Measurements from ENCODE around the gene CYREN. TPM values are rescaled to one million over a fixed set of nuclear protein-coding genes. Genes with fewer than 3 reads are reported as not detected.
"Not testable (repeated sequence)": the region's sequence is repeated elsewhere in the genome, so short reads cannot be mapped to it uniquely, and the experiment has no call there.

CYREN gene
- total RNA-seq, 1 donor from 2014 or later = 42.2 TPM

DNA sequence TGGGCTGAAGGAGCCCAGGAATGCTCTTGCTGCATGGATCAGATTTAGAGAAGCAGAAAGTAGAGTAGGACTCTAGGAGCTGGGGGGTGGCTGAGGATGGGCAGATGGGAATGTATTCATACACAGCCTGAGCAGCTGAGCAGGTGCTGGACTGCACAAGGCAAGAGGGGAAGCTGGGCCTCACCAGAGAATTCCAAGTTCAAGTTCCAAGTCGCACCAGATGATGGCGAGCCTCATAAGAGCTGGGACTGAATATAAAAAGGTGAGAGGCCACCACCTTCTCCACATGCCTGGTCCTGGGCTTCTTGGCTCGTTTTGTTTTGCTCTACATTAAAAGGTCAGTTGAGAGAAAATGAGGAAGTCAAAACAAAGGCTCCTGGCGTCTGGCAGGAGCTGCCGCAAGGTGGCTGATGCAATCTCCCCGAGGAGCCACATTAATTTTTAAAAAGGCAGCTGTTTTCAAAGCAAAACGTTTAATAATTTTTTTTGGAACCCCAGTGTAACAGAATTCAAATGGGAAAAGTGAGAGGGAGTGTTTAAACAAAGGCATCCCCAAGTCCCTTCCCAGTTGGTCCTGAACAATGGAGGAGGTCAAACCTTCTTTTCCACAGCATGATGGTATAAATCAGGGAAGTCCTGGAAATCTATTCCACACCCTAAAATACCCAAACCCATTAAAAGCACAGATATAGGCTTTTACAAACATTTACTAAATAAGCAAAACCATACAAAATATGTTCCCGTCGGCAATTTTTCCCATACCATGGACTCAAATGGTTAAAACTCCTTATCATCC, 9.5 kb downstream of the CYREN start:
- intact Hi-C loops (cut with micrococcal nuclease) = loop anchor here (1.0 kb wide), 2 partner anchors 8 to 13 kb away; partner anchors contain the start of gene TMEM140

GRCh38 chr7:135160098-135160857, 10.2 kb downstream of the CYREN start:
- intact Hi-C loops (cut with micrococcal nuclease) = loop anchor here (1.0 kb wide), 2 partner anchors 9 to 12 kb away; partner anchors contain the start of gene TMEM140

- intact Hi-C loops (cut with micrococcal nuclease) = loop anchor here (1.0 kb wide), 2 partner anchors 10 to 11 kb away; partner anchors contain the start of gene TMEM140
Measured at GRCh38 chr7:135159359-135160085, 11.0 kb downstream of the CYREN start.

DNA sequence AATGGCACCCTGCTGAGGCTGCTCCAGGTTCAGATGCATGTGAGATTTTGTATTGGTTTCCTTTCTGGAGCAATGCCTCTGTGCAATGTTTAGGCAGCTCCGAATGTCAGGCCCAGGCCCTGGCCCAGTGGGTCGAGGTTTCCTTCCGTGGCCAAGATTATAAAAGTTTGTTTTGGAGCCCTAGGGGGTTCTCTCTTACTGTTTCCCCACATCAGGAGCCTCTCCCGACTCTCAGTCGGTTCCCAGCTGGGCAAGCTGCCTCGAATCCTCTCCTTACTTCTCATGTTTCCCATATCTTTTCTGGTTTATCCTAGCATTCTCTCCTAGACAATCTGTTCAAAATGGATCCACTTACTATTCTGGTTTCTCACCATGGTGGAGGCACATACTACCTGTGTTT, 11.6 kb downstream of the CYREN start:
- intact Hi-C loops (cut with micrococcal nuclease) = no loop called here

GRCh38 chr7:135158141-135158655, 12.3 kb downstream of the CYREN start:
- intact Hi-C loops (cut with micrococcal nuclease) = no loop called here

DNA sequence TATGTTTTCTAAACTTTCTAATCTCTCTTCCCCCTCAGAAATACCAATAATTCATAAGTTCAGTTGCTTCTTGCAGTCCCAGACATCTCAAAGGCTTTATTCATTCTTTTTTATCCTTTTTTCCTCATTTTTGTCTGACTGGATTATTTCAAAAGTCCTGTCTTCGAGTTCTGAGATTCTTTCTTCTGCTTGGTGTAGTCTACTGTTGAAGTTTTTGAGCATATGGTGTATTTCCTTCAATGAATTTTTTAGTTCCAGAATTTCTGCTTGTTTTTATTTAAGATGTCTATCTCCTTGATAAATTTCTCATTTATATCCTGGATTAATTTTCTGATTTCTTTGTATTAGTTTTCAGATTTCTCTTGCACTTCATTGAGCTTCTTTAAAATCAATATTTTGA, 14.2 kb downstream of the CYREN start:
- intact Hi-C loops (cut with micrococcal nuclease) = no loop called here

- intact Hi-C loops (cut with micrococcal nuclease) = no loop called here
Measured at GRCh38 chr7:135154734-135155133, 15.8 kb downstream of the CYREN start.

DNA sequence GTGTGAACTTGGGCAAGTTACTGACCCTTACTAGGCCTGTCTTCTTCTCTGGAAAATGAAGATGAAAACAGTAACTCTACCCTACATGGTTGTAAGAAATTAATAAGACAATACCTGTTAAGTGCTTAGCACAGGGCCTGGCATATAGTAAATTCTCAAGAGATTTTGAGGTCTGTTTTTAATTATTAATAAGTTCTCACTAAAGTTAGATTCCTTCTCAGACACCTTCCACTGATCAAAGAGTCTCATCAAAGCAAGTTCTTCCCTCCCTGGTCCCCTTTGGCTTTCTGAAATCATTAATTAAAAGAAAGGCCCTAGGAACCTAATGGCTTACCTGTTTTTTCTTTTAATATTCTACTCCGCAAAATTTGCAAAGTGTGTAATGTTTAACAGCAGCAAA, 18.1 kb downstream of the CYREN start:
- intact Hi-C loops (cut with micrococcal nuclease) = no loop called here

DNA sequence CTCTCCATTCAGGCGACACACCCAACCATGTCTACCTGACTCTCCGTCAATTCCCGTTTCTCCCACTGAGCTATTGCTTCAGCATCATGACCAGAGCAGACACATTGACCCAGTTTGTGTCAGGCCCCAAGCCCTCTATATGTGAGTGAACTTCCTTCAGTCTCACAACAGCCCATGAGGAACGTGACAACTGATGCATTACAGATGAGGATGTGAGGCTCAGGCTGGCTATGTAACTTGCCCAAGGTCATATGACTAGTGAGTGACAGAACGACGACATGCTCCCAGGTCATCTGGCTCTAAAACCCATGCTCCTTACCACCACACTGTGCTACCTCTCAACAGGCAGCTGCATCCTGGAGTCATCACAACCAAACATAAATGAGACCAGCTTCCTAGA, 19.0 kb downstream of the CYREN start:
- intact Hi-C loops (cut with micrococcal nuclease) = no loop called here

DNA sequence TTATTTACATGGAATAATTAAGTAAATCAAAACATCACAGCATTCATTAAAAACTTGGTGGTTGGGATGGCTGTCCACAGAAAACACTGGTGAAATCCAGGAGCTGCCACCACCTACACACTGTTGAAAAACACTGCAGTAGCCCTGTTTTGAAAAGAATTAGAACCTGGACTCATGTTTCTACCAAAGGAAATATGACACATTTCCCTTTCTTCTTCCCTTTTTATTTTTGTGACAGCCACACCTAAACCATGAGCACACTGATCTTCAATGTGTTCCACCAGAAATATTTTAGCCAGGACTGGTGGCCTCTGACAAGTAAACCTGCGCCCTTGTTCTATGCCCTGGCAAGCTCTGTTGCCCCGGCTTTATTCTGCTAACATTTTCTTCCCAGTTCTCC, 19.4 kb downstream of the CYREN start:
- intact Hi-C loops (cut with micrococcal nuclease) = no loop called here

DNA sequence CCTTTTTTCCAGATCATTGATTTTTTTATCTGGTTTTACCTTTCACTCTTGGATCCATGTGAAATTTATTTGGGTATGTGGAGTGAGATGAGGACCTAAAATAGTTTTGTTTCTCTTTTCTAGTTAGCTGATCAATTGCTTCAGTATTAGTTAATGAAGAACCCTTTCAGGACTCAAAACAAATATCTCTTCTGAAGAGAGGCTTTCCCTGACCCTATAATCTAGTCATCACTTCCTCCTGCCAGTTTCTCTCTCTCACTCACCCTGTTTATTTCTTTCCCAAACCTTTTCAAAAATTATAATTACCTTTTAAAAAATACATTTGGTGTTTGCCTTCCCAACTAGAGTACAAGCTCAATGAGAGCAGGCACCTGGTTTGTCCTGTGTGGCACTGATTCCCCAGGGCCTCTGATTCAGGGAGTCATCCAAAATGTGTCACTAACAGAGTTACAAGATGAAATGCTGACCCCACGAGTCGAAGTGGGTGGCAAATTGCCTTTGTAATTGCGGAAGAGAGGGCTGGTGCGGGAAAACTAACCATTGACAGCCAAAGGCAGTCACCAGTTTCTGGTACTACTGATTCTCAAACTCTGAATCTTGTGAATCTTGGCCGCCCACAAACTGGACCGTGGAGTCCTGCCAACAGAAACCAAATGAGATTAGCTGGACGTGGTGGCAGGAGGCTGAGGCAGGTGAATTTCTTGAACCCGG, 20.3 kb downstream of the CYREN start:
- intact Hi-C loops (cut with micrococcal nuclease) = no loop called here

DNA sequence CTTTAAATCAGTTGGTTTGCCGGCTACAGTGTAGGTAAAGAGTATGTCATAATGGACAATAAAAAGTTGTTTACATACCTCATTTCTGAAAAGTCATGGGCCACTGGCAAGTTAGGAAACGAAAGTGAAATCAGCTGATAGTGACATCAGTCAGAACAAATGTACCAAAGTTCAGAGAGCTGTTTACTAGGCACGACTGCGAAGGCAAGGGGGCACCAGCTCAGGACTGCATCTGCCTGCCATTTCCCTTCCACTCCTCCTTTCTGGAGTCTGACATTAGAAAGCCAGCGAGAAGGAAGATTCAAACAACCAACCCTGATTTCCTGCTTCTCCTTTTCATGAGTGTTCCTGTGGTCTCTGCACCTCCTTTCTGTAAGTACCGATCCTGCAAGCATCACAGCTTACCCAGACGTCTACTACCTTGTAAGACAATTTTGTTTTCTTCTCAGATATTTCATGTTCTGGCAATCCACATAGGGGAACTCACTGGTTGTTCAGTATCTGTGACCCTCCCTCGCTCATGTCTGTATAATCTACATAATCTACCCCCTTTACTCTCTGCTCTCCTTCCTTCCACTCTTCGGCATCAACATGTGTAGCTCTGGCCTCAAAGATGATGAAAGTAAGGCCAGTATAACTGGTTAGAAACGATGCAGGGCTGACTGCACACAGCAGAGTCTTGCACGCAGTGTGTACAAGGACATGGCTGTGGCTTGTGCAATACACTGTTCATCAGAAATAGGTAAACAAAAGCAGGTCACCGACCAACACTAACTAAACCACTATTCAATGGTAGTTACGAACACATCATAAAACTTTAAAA, 22.4 kb downstream of the CYREN start, which contains the start of gene TMEM140:
Gene TMEM140, plus strand, starts transcription at position 174 of the 823 bp plus-strand sequence. CDS start 16,370 bp downstream, outside the sequence.
- intact Hi-C loops (cut with micrococcal nuclease) = loop anchor here (1.0 to 10.0 kb wide), 16 partner anchors 12 to 1896 kb away; partner anchors contain the start of genes AGBL3, AKR1B1, BPGM and CYREN

- intact Hi-C loops (cut with micrococcal nuclease) = loop anchor here (1.0 to 10.0 kb wide), 10 partner anchors 23 to 1895 kb away; partner anchors contain the start of genes AKR1B1, CYREN, EXOC4 and LRGUK
Measured at GRCh38 chr7:135147341-135147898, 23.1 kb downstream of the CYREN start.

GRCh38 chr7:135143885-135144668, 26.4 kb downstream of the CYREN start:
- intact Hi-C loops (cut with micrococcal nuclease) = loop anchor here (10.0 kb wide), 1 partner anchor 389 kb away; no protein-coding TSS in a partner anchor

DNA sequence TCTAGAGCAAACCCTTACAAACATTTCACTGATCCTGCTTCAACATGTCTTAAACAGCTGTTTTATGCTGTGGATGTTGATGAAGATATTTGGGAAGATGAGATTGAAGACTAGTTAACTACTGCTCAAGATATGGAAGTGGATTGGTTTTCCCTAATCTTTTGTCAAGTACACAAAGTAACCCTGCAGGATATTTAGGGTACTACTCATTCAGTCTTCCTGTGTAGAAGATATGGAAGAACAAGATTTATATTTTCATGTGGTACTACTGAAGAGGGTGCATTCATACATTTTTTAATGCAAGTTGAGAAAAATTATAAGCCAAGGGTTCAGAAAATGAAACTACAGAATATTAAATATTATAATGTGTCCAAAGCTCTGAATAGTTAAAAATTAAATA, 40.9 kb downstream of the CYREN start:
- intact Hi-C loops (cut with micrococcal nuclease) = no loop called here

- intact Hi-C loops (cut with micrococcal nuclease) = no loop called here
Measured at GRCh38 chr7:135128931-135129330, 41.6 kb downstream of the CYREN start.

DNA sequence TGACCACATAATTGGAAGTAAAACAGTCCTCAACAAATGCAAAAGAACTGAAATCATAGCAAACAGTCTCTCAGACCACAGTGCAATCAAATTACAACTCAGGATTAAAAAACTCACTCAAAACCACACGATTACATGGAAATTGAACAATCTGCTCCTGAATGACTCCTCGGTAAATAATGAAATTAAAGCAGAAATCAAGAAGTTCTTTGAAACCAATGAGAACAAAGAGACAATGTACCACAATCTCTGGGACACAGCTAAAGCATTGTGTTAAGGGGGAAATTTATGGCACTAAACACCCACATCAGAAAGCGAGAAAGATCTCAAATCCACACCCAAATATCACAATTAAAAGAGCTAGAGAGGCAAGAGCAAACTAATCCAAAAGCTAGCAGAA, 45.9 kb downstream of the CYREN start:
- intact Hi-C loops (cut with micrococcal nuclease) = not testable (repeated sequence)

DNA sequence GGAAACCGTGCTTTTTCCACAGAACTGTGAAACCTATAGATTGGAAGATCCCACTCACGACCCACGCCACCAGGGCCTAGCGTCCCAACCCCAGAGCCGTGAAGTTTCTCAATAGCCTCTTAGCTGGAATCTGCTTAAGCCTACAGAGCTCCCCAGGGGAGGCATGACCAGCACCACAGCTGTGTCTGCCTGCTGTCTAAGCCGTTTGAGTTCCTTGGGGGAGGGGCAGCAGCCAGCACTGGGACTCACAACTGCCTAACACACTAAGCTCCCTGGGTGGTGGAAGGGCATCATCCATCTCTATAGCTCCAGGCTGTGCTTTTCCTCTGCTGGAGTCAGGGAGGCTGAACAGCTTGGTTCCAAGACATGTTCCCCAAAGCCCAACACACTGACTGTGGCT, 48.6 kb downstream of the CYREN start:
- intact Hi-C loops (cut with micrococcal nuclease) = no loop called here

Data from T-helper 1 cell treated with Interleukin-12 subunit alpha and Interleukin-12 subunit beta and Interleukin-4 antibody, amounts not matched to agents 30 ng/mL and 1 ng/mL, for 36 hours (primary cell).